Mucosa of rectum (tissue), 2 donors: Measurements from ENCODE around the gene MLST8.

ENCODE experiments used
- H3K27ac ChIP-seq, 2 donors: one replicate each; pipeline ENCODE4 v1.7.0; 2013; ENCODE audit warnings: inconsistent platforms in 2 of 2, low read depth in 2 of 2, low read length in 2 of 2
- H3K27me3 ChIP-seq, 2 donors: one replicate each; pipeline ENCODE4 v1.7.0; 2013; ENCODE audit warnings: low read length in 2 of 2; ENCODE audit not compliant: control insufficient read depth in 2 of 2, insufficient read depth in 2 of 2
- H3K36me3 ChIP-seq, 2 donors: one replicate each; pipeline ENCODE4 v1.7.0; 2013; ENCODE audit warnings: low read length in 2 of 2; ENCODE audit not compliant: control insufficient read depth in 2 of 2, insufficient read depth in 2 of 2
- H3K4me1 ChIP-seq, 2 donors: one replicate each; pipeline ENCODE4 v1.7.0; 2013; ENCODE audit warnings: low read length in 2 of 2, mild to moderate bottlenecking in 1 of 2; ENCODE audit not compliant: control insufficient read depth in 2 of 2, insufficient read depth in 2 of 2
- H3K4me3 ChIP-seq, 2 donors: one replicate each; pipeline ENCODE4 v1.7.0; 2013; ENCODE audit warnings: low read length in 2 of 2
- H3K9ac ChIP-seq, 2 donors: one replicate each; pipeline ENCODE4 v1.7.0; 2013; ENCODE audit warnings: low read length in 2 of 2, low read depth in 1 of 2, mild to moderate bottlenecking in 1 of 2
- H3K9me3 ChIP-seq, 2 donors: one replicate each; pipeline ENCODE4 v1.7.0; 2013; ENCODE audit warnings: low read length in 2 of 2; ENCODE audit not compliant: control insufficient read depth in 2 of 2
- donor health status: healthy.
- donor health status: Normal muscosa, but diverticular disease.

The MLST8 gene

GRCh38 chr16:2173916-2174315 is 31.3 kb upstream of the MLST8 start:
- Histone ChIP-seq H3K27me3 (no peaks in the 10 kb centered on the region), H3K4me3 (no peak overlapping the region), H3K27ac (no peak overlapping the region), H3K9me3 (no peaks in the 10 kb centered on the region), H3K9ac (no peak overlapping the region), H3K4me1 (no peaks in the 10 kb centered on the region), H3K36me3 (peaks cover 39 to 52% of the 10 kb centered on the region in 2 donors)

- no peak overlapping the region for H3K4me3 ChIP-seq
- no peak overlapping the region for H3K9ac ChIP-seq
- H3K27me3 ChIP-seq: no peaks in the 10 kb centered on the region
- peaks cover 37 to 48% of the 10 kb centered on the region in 2 donors for H3K36me3 ChIP-seq
- no peak overlapping the region for H3K27ac ChIP-seq
- H3K4me1 ChIP-seq: no peaks in the 10 kb centered on the region
- H3K9me3 ChIP-seq: no peaks in the 10 kb centered on the region
Measured at GRCh38 chr16:2174396-2175131, 30.7 kb upstream of the MLST8 start.

GRCh38 chr16:2175454-2175853 is 29.8 kb upstream of the MLST8 start:
- Histone ChIP-seq H3K9me3 (no peaks in the 10 kb centered on the region), H3K27me3 (no peaks in the 10 kb centered on the region), H3K27ac (no peak overlapping the region), H3K36me3 (peaks cover 37 to 48% of the 10 kb centered on the region in 2 donors), H3K9ac (no peak overlapping the region), H3K4me3 (no peak overlapping the region), H3K4me1 (no peaks in the 10 kb centered on the region)

- H3K36me3 ChIP-seq: peaks cover 37 to 48% of the 10 kb centered on the region in 2 donors
- H3K9ac ChIP-seq: no peak overlapping the region
Measured at GRCh38 chr16:2176047-2176446, 29.2 kb upstream of the MLST8 start.

GRCh38 chr16:2177101-2177500 is 28.2 kb upstream of the MLST8 start:
- Histone ChIP-seq H3K9me3 (no peaks in the 10 kb centered on the region), H3K27ac (no peak overlapping the region)

More at GRCh38 chr16:2176047-2176446, 29.2 kb upstream of the MLST8 start:
- H3K4me1 ChIP-seq: no peaks in the 10 kb centered on the region
- H3K9me3 ChIP-seq: no peaks in the 10 kb centered on the region
- no peak overlapping the region for H3K4me3 ChIP-seq
- H3K27me3 ChIP-seq: no peaks in the 10 kb centered on the region
- H3K27ac ChIP-seq: no peak overlapping the region

GRCh38 chr16:2177561-2177960 is 27.7 kb upstream of the MLST8 start:
- Histone ChIP-seq H3K4me1 (no peaks in the 10 kb centered on the region), H3K9me3 (no peaks in the 10 kb centered on the region), H3K4me3 (no peak overlapping the region), H3K27me3 (no peaks in the 10 kb centered on the region), H3K27ac (no peak overlapping the region), H3K9ac (no peak overlapping the region), H3K36me3 (peaks cover 32 to 36% of the 10 kb centered on the region in 2 donors)

More at GRCh38 chr16:2177101-2177500, 28.2 kb upstream of the MLST8 start:
- H3K36me3 ChIP-seq: peaks cover 34 to 38% of the 10 kb centered on the region in 2 donors
- no peaks in the 10 kb centered on the region for H3K27me3 ChIP-seq
- H3K9ac ChIP-seq: no peak overlapping the region
- H3K4me3 ChIP-seq: no peak overlapping the region
- H3K4me1 ChIP-seq: no peaks in the 10 kb centered on the region

GRCh38 chr16:2178321-2179106 is 26.7 kb upstream of the MLST8 start:
- H3K9ac ChIP-seq: no peak overlapping the region
- H3K4me3 ChIP-seq: no peak overlapping the region
- no peak overlapping the region for H3K27ac ChIP-seq
- no peaks in the 10 kb centered on the region for H3K27me3 ChIP-seq
- H3K36me3 ChIP-seq: peaks cover 27 to 28% of the 10 kb centered on the region in 2 donors
- H3K9me3 ChIP-seq: no peaks in the 10 kb centered on the region
- no peaks in the 10 kb centered on the region for H3K4me1 ChIP-seq

GRCh38 chr16:2179107-2179501 is 26.1 kb upstream of the MLST8 start:
- no peaks in the 10 kb centered on the region for H3K4me1 ChIP-seq
- no peak overlapping the region for H3K4me3 ChIP-seq

GRCh38 chr16:2179576-2179975 is 25.7 kb upstream of the MLST8 start:
- Histone ChIP-seq H3K4me1 (no peaks in the 10 kb centered on the region), H3K9ac (no peak overlapping the region), H3K36me3 (peaks cover 19% of the 10 kb centered on the region in 2 donors), H3K9me3 (no peaks in the 10 kb centered on the region), H3K27ac (no peak overlapping the region), H3K27me3 (peaks cover 0 to 2% of the 10 kb centered on the region in 2 donors), H3K4me3 (no peak overlapping the region)

More at GRCh38 chr16:2179107-2179501, 26.1 kb upstream of the MLST8 start:
- Histone ChIP-seq H3K27me3 (no peaks in the 10 kb centered on the region), H3K36me3 (peaks cover 23 to 24% of the 10 kb centered on the region in 2 donors), H3K9me3 (no peaks in the 10 kb centered on the region), H3K27ac (no peak overlapping the region), H3K9ac (no peak overlapping the region)

GRCh38 chr16:2180461-2180860 is 24.8 kb upstream of the MLST8 start:
- Histone ChIP-seq H3K27ac (no peak overlapping the region), H3K9me3 (no peaks in the 10 kb centered on the region), H3K36me3 (peaks cover 10 to 12% of the 10 kb centered on the region in 2 donors)

More at GRCh38 chr16:2180461-2180860, 24.8 kb upstream of the MLST8 start:
- H3K9ac ChIP-seq: no peak overlapping the region
- H3K27me3 ChIP-seq: peaks cover 0 to 7% of the 10 kb centered on the region in 2 donors
- no peaks in the 10 kb centered on the region for H3K4me1 ChIP-seq
- no peak overlapping the region for H3K4me3 ChIP-seq
